Stimulated activated CD8-positive, alpha-beta memory T cell treated with anti-CD3 and anti-CD28 coated beads, Interleukin-4, amount 100 ng/mL, for 4 hours (primary cell): ENCODE measurements around the gene IQCH.
"Not testable (repeated sequence)": the region's sequence is repeated elsewhere in the genome, so short reads cannot be mapped to it uniquely, and the experiment has no call there.

ENCODE experiments used
- DNase-seq, 2 donors: peaks; one replicate each; pipeline ENCODE4 v3.0.0-alpha.2; 2020; ENCODE audit warnings: low read depth in 2 of 2, low spot score in 1 of 2

IQCH gene

DNA sequence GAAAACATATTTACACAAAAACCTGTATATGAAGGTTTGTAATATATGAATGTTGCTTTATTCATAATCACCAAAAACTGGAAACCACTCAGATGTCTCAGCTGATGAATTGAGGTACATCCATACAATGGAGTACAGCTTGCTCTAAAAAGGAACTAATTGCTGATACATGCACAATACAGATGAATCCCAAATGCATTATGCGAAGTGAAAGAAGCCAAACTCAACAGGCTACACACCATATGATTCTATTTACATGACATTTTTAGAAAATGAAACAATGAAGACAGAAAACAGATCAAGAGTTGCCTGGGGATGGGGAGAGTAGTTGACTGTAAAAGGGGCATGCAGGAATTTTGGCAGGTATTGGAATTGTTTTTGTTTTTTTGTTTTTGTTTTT lies 95.5 kb downstream of the IQCH start:
- DNase-seq = no peak

DNA sequence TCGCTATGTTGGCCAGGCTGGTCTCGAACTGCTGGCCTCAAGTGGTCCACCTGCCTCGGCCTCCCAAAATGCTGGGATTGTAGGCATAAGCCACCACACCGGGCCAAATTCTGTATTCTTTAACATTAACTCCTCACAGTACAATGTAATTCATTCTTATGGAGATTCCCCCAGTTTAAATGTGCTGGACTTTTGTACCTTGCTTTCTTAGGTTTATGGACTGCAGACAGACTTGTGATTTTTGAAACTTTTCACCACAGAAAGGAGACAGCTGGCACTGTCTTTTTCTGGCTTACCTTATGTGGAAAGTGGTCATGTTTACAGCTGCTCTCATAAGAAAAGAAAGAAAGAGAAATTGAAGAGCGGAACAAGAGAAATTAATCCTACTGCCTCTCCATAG lies 103.8 kb downstream of the IQCH start:
- DNase-seq = no peak

DNA sequence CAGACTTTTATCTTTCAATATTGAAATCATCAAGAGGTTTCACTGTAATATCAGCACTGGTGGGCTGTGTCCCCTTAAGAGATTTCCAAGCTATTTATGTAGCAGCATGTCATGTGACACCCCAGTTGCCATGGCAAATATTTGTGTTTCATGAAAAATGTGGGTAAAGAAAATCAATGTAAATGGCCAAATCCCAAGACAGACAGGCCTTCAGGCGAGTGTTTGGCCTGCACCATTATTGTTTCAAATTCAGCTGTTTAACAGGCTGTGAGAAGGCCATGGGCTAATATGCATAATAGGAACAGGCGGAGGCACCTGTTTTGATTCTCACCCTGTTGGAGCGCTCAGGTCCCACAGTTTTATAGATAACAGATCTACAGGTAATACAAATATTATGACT lies 104.2 kb downstream of the IQCH start:
- DNase-seq = no peak

DNA sequence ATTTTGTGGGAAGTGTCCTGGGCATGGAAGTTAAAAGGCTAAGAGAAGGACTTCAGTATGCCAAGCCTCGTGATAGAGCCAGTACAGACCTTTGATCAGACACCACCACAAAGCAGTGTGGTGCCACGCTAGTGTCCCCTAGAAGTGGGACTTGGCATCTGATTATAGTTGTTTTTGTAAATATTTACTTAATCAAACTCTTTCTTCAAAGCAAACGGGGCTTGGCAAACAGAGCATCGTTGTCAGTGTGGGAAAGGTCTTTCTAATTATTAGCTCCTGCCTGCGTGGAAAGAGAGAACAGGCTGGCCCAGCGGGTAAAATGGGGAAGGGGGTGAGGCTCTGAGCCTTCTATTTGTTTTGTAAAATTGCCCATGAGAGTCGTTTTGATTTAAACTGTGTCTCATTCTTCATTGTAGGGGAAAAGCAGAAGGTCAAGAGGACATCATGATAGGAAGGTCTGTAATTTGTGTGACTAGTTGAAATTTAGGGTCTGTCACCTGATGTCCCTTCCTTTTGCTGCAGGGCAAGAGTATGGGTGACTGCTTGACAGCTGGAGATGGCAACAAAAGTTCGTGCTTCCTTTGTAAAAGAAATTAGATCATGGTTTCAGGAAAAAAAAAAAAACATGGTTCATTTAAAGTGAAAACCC lies 105.0 kb downstream of the IQCH start:
- DNase-seq = no peak

DNA sequence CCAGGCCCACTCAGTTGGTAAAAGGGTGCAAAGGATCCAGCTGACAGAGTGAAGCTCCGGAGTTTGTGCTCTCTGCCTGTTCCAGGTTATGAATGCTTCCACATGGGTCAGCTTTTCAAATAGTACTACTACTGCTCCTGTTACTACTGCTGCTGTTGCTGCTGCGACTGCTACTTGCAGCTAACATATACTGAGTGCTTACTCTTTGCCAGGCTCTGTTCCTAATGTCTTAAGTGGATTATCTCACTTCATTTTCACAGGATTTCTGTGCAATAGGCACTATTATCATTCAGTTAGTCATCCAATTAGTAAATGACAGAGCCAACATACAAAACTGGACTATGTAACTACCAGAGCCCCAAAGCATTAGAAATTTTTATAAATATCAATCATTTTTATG lies 106.5 kb downstream of the IQCH start:
- no peak for DNase-seq

DNA sequence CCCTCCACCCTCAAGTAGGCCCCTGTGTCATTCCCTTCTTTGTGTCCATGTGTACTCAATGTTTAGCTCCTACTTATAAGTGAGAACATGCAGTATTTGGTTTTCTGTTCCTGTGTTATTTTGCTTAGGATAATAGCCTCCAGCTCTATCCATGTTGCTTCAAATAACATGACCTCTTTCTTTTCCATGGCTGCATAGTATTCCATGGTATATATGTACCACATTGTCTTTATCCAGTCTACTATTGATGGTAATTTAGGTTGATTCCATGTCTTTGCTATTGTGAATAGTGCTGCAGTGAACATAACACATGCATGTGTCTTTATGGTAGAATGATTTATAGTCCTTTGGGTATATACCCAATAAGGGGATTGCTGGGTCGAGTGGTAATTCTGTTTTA lies 109.1 kb downstream of the IQCH start:
- DNase-seq = not testable (repeated sequence)

DNA sequence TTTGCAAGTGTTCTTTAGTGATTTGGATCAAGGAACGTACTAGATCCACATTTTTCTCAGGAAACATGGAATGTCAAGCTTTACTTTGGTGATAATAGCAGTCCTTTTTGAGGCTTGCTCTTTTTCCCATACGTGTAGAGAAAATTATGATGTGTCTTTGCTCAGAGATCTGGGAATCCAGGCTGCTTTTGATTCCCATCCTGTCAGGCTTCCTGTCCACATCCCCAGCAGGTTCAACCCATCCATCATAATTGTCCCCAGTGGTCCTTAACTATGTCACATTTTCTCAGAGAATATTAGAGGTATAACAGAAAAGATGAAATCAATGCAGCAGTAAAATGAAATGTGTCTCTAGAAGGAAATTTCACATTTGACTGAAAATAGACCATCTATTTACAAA lies 111.4 kb downstream of the IQCH start:
- DNase-seq = no peak

DNA sequence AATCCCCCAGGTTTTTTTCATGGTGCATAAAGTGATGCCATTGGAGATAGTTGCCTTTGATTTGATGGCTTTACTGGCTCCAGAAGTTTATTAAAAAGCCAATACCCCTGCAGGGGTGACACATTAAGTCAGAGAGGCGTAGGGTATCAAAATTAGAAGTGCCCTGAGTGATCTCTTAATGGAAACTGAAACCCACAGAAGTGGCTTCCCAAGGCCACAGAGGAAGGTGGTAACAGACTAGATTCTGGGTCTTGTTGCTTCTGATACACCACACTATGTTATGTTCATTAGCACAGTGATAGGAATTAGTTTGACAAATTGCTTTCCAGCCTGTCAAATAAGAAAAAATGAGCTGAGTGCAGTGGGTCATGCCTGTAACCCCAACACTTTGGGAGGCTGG lies 112.3 kb downstream of the IQCH start:
- no peak for DNase-seq

DNA sequence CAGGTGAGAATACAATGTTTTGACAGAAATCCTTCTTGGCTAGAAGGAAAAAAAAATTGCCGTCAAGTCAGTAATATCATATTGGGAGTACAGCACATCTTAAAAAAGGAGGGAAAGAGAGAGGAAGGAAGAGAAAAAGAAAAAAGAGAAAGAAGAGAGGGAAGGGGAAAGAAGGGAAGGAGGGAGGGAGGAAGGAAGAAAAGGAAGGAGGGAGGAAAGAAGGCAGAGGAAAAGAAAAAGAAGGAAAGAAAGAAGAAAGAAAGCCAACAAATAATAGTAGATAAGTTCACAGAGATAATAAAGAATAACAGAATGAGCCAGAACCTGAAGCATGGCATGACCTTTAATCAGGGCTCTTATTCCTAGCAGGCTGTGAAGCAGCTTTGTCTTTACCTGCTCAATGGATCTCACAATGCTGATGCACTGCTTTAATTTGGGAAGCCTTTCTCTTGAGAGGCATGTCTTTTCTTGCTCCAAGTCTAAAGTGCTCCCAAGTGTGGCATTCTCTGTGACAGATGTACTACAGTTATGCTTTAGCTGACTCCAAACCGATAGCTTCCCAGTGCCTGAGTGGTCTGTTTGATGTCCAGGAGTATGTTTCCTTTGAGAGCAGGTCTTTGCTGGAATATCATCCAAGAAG lies 114.9 kb downstream of the IQCH start:
- no peak for DNase-seq

DNA sequence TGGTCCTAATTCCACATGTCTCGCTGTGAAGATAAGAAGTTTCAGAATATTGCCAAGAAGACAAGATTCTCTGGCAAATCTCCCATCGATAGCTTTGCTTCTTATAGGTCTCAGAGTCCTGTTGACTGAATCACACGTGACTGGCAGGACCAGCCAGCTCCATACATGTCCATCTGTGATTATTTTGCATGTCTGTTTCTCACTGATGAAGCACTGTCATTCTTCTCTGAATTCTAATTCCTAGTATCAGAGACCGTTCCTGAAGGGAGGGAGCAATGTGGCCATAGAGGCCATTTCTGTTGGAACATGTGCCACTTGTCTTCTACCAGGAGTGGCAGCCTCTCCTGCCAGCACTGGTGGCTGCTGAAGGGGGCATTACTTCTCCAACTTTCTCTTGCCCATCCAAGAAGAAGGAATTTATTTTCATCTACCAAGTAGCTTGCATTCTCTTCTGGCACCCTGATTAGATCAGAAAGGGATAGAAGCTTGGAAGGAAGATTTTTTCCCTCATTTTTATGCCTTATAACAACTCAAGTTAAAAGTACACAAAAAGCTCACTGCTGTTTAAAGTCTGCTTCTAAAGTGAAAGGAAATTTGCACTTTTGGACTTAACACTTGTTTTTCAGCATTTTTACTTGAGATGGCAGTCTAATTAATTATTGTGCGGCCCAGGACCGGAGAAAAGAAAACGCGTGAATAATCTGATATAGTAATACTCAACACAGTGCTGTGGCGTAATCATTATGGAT lies 115.8 kb downstream of the IQCH start:
- no peak for DNase-seq

DNA sequence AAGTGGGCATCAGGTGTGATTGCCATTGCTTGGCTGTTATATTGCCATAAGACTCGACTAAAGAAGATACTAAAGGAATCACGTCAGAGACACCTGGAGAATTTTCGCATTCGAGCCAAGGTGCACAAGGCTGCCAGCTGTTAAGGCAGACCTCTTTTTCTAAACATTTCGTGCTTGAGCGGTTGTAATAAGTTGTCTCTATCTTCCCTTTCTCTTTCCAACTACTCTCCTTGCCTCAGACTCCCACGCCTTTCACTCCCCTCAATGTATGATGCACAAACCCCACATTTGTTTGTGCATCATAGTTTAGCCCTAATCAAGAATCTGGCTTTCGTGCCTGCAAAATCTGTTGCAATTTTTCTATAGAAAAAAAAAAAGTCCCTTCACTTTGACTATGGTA lies 118.0 kb downstream of the IQCH start:
- DNase-seq = no peak

DNA sequence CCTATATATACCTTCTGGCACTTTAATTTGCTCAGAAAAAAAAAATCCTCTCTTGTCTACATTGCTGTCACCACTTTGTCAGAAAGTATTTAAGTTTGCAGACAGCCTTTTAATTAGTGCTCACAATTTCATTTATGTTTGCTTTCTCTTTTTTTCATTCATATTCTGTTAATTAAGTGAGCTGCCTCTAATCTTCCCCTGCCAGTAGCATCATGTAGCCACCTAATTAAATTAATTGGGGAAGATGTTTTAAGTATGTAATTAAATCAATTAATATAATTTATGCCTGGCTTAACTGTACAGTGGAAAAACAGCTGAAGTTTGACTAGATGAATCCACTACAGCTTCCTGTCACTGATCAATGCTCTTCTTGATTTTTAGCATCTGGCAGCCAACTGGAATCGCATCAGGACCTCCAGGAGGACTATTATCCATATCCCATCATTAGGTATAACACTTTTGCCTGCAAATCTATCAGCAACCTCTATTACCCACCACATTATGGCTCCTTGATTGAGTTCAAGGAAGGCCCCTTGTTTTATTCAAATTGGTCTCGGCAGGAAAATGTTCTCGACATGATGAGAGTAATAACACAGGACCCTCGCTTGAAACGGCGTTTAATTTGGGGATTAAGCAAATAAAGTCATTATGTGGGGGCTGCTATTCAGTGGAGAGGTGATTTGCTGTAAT lies 118.5 kb downstream of the IQCH start:
- DNase-seq = no peak

DNA sequence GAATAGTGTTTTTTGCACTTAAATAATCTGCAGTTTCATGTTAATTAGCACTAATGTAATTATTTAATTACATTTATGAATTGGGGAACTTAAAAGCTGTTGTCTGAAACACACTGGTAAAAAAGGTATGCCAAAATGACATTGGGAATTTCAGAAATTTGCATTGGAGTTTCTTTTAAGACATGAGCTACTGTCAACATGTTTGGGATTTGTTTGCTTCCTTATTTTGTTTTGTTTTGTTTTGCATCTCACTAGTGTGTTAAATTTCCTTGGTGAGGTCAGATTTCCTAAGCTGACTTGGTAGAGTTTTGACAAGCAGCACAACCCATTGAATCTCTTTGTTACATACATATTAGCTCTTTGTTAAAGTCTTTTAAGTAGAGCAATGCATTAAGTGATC lies 119.4 kb downstream of the IQCH start:
- no peak for DNase-seq

DNA sequence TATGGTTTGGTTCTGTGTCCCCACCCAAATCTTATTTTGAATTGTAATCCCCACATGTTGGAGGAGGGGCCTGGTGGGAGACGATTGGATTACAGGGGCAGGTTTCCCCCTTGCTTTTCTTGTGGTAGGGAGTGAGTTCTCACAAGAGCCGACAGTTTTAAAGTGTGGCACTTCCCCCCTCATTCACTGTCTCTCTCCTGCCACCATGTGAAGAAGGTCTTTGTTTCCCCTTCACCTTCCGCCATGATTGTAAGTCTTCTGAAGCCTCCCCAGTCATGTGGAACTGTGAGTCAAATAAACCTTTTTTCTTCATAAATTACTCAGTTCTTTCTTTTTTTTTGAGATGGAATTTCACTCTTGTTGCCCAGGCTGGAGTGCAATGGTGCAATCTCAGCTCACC lies 124.9 kb downstream of the IQCH start:
- no peak for DNase-seq

DNA sequence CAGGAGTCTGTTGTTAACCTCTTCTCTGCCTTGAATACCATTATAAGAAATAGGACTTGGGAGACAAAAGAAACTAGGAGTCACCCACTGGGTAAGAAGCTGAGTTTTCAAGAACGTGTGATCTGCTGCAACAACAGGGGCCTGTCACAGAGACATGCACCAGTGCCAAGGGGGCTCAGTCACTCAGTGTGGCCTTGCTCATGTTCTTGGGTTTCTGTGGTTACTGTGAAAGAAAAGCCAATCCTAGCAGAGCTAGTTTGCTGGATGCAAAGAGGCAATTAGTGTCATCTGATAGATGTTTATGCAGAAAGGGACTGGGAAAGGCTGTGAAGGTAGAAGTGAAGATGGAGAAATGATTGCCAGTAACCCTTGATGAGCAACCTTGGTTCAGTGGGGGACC lies 126.3 kb downstream of the IQCH start:
- DNase-seq = no peak

DNA sequence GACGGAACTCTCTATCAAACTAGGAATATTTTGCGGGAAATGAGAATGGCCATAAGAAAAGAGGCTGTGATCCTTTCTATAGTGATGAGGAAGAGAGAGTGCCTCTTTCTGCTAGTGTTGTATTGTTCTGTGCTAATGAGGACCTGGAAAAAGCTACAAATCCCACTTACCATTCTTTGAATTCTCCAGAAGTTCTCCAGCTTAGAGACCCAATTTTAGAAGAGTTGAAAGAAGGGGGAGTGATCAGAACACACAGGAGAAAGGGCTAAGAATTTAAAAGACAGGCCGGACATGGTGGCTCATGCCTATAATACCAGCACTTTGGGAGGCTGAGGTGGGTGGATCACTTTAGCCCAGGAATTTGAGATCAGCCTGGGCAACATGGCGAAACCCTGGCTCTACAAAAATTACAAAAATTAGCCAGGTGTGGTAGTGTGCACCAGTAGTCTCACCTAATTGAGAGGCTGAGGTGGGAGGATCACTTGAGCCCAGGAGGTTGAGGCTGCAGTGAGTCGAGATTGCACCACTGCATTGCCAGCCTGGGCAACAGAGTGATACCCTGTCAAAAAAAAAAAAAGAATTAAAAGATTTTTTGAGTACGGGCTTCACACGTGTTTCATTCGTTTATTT lies 126.9 kb downstream of the IQCH start:
- no peak for DNase-seq

DNA sequence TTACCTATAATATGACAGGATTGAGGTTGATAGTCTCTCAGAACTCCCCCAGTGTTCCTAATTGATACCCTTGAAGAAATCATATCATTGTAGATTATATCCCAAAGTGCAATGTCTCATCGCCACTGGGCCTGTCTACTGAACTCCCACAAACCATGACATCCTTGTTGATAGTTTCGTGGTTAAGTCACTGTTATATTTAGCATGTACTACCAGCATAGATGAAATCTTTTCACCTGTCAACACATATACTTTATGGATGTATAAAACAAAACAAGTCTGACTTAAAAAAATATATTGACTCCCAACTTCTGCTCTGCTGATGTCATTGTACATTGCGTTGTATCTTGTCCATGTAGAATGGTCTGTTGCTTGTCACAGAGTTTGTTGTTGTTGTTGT lies 128.1 kb downstream of the IQCH start:
- no peak for DNase-seq

DNA sequence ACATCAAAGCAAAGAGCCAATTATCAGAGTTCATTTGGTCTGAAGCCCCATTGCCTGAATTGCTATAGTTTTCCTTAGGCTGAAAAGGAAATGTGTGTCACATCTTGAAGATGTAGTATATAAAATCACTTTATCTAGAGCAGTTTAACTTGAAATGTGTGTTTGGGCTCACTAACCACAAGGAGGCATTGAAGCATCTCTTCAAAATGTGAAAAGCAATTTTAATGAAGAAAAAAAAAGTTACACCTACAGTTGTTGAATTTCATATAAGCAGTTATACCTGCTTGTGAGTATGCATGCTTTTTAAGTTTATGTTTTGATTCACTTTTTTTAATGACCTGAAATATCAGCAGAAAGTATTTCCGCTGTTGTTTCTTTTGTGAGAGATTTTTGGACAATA lies 129.3 kb downstream of the IQCH start:
- no peak for DNase-seq

DNA sequence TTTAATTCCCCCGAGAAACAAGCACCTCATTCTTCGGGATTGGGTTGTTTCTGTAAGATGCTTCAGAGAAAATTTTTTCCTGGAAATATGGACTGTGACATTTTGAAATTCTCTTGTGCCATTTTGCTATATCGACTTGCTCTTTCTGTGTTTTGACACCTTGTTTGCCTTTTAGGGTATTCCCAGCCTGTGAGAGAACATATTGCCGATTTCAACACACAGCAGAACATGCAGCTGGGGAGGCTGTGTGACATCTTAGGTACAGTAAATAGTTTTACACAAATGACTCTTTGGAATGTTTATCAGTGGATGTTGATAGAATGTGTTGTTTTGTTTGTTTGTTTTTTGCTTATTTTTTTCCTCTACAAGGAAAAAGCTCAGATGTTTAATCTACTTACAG lies 130.2 kb downstream of the IQCH start:
- no peak for DNase-seq

DNA sequence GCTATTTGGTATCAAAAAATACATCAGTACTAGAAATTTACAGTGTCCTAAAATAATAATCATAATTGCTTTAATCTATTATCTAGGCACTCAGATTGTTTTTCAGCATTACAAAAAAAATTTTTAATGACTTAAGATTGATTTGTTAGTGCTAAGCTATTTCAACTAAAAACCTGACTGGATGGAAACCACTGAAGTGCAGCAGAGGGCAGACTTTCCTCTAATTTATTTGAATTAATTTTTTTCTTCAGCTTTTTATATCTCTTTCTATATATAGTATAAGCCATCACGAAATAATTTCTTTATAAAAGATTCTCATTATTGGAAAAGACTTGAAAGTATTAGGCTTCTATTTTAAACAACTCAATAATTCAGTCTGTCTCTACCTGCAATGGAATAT lies 131.4 kb downstream of the IQCH start:
- no peak for DNase-seq

DNA sequence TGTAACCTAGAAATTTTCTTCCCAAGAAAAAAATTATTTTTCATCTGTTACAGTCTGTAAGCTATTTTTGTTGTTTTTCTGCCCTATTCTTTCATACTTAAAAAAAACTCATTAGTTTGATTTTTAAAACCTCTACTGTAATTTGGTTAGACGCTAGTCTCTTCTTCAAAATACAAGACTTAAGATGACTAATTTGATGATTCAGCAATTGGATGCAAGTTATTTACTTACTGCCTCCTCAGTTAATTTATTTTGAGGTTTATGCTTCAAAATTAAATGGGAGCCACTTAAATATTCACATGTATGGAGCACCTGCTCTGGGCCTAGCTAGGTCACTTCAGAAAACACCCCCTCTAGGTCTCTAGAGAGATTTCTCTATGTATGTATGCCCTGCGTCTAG lies 132.4 kb downstream of the IQCH start:
- no peak for DNase-seq

DNA sequence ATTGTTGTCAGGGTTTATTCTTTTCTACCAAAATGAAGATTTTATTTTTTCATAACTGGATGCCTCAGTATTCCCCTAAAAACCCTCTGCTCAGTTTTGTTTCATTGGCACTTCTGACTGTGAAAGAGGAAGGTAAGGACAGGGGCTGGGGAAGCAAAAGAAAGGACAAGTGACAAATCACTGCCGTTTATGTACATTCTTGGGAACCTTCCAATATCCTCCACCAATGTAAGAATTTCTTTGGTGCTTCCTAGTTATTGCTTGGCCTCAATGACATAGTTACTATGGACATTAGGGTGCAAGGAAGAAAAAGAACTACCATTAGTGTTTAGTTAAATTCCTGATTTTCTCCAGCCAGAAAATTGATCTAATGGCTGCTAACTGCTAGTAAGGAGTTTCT lies 135.4 kb downstream of the IQCH start:
- no peak for DNase-seq
